A673 (cell line): Measurements from ENCODE around the gene DLK2. TPM values are rescaled to one million over a fixed set of nuclear protein-coding genes. Genes with fewer than 3 reads are reported as not detected.

Experiments used
- BruUV-seq: library from RNA; stranded (reverse); fragments of 400-500 nt; replicated peaks from 2 replicates; lab custom pipeline; 2021; lab: Mats Ljungman, UMichigan
- CTCF ChIA-PET: fragments of 300-600 bp; sonication (Branson Sonifier 250); formaldehyde crosslinking; loops from one replicate; lab custom pipeline; 2022; ENCODE audit warnings: antibody characterized with exemption; lab: Charles Lee
- POLR2A ChIA-PET: fragments of 300-600 bp; sonication (Branson Sonifier 250); formaldehyde crosslinking; loops from one replicate; lab custom pipeline; 2022; ENCODE audit warnings: antibody characterized with exemption; ENCODE audit not compliant: low non-redundant PET; lab: Charles Lee
- DNase-seq: peaks from one replicate; pipeline ENCODE4 v3.0.0-alpha.2; 2015; ENCODE audit warnings: low spot score
- H3K27ac ChIP-seq: fragments of 200-600 bp; sonication (generic); 2 replicates; pipeline ENCODE4 v1.5.1; 2016; ENCODE audit warnings: mixed run types, low read depth, mild to moderate bottlenecking, mixed read lengths, antibody characterized with exemption, low read length; ENCODE audit not compliant: poor library complexity, severe bottlenecking
- H3K27me3 ChIP-seq: fragments of 200-600 bp; sonication (generic); replicated peaks from 2 replicates; pipeline ENCODE4 v1.6.1; 2017; ENCODE audit warnings: mixed run types, low read depth, mild to moderate bottlenecking, mixed read lengths, antibody characterized with exemption, low read length; ENCODE audit not compliant: insufficient read depth, poor library complexity
- H3K36me3 ChIP-seq: fragments of 200-600 bp; sonication (generic); 2 replicates; pipeline ENCODE4 v1.6.1; 2016; ENCODE audit warnings: mixed run types, mild to moderate bottlenecking, mixed read lengths, antibody characterized with exemption, low read length; ENCODE audit not compliant: insufficient read depth, poor library complexity, severe bottlenecking
- H3K4me1 ChIP-seq: fragments of 200-600 bp; sonication (generic); 2 replicates; pipeline ENCODE4 v1.6.1; 2017; ENCODE audit warnings: mixed run types, mild to moderate bottlenecking, mixed read lengths, antibody characterized with exemption, low read length; ENCODE audit not compliant: insufficient read depth, poor library complexity, severe bottlenecking
- H3K4me3 ChIP-seq: fragments of 200-600 bp; sonication (generic); 2 replicates; pipeline ENCODE4 v1.5.1; 2016; ENCODE audit warnings: low read depth, mixed run types, mild to moderate bottlenecking, mixed read lengths, low read length; ENCODE audit not compliant: poor library complexity, severe bottlenecking
- H3K9me3 ChIP-seq: fragments of 200-600 bp; sonication (generic); 2 replicates; pipeline ENCODE4 v1.6.1; 2016; ENCODE audit warnings: mixed run types, low read depth, mild to moderate bottlenecking, mixed read lengths, antibody characterized with exemption, low read length; ENCODE audit not compliant: poor library complexity, severe bottlenecking
- EZH2 ChIP-seq: fragments of 200-600 bp; sonication (generic); IDR thresholded peaks from 2 replicates; pipeline ENCODE4 v1.6.1; 2017; ENCODE audit warnings: borderline replicate concordance, low read depth, mild to moderate bottlenecking, mixed read lengths, antibody characterized with exemption, low read length; ENCODE audit not compliant: poor library complexity, severe bottlenecking
- intact Hi-C: fragments of 100-400 bp; cut with micrococcal nuclease; formaldehyde crosslinking; loops from one replicate; pipeline ENCODE4 v1.10.0; 2022; ENCODE audit not compliant: unreplicated experiment
- total RNA-seq: library from RNA; stranded (reverse); gene quantifications from 2 replicates; pipeline ENCODE4 v1.2.3, GENCODE V29; 2021
- TF ChIP-seq, protein P1 (sequence below): fragments of 300-800, 200-600 bp; sonication (generic); conservative IDR thresholded peaks from 2 replicates; pipeline ENCODE4 v1.5.1; 2017; ENCODE audit warnings: low read depth, mild to moderate bottlenecking, antibody characterized with exemption, low read length, moderate library complexity, mixed read lengths

Gene DLK2
- total RNA-seq, 1 experiment from 2014 or later, result 0.67 TPM

DNA sequence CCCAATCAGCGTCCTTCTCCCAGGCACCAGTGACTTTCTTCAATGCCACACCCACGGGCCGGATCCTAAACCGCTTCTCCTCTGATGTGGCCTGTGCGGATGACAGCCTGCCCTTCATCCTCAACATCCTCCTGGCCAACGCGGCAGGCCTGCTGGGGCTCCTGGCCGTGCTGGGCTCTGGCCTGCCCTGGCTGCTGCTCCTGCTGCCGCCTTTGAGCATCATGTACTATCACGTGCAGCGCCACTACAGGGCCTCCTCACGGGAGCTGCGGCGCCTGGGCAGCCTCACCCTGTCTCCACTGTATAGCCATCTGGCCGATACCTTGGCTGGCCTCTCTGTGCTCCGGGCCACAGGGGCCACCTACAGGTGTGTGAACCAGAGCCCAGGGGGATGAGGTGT is 9.8 kb downstream of the DLK2 start:
- POLR2A ChIA-PET, result no interaction called here

DNA sequence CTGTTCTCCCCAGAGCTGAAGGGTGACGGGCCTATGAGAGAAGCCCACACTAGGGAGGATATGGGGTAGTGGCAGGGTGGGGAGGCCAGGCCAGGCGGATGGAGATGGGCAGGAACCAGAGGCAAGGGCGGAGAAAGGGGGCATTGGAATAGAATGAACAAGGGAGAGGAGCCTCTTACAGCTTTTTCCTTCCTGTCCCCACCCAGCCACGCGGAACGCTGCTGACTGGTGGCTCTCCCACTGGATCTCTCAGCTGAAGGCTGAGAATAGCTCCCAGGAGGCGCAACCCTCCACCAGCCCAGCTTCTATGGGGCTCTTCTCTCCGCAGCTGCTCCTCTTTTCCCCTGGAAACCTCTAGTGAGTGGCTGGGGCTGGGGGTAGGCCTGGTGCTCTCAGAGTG is 10.8 kb downstream of the DLK2 start:
- Histone ChIP-seq H3K27me3 (no peaks in the 10 kb centered on the region), H3K27ac (no peak overlapping the region), H3K9me3 (no peaks in the 10 kb centered on the region), H3K4me1 (no peaks in the 10 kb centered on the region), H3K4me3 (no peak overlapping the region), H3K36me3 (peaks cover 3% of the 10 kb centered on the region)
- TF ChIP-seq, protein P1, sequence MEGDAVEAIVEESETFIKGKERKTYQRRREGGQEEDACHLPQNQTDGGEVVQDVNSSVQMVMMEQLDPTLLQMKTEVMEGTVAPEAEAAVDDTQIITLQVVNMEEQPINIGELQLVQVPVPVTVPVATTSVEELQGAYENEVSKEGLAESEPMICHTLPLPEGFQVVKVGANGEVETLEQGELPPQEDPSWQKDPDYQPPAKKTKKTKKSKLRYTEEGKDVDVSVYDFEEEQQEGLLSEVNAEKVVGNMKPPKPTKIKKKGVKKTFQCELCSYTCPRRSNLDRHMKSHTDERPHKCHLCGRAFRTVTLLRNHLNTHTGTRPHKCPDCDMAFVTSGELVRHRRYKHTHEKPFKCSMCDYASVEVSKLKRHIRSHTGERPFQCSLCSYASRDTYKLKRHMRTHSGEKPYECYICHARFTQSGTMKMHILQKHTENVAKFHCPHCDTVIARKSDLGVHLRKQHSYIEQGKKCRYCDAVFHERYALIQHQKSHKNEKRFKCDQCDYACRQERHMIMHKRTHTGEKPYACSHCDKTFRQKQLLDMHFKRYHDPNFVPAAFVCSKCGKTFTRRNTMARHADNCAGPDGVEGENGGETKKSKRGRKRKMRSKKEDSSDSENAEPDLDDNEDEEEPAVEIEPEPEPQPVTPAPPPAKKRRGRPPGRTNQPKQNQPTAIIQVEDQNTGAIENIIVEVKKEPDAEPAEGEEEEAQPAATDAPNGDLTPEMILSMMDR, result no peak
- TF ChIP-seq EZH2, result no peak
- no peak for DNase-seq
- ChIA-PET CTCF (interaction anchor here (0.9 kb wide), 1 partner anchor 634 kb away, joined by 3 read pairs; no protein-coding TSS in a partner anchor), POLR2A (interaction anchor here (0.6 kb wide), 1 partner anchor 185 kb away, joined by 5 read pairs; no protein-coding TSS in a partner anchor)
- intact Hi-C loops, result no loop called here
- BruUV-seq, result no TSS peak

More for the DNA sequence above, 9.8 kb downstream of the DLK2 start:
- no TSS peak for BruUV-seq
- Histone ChIP-seq H3K4me3 (no peak overlapping the region), H3K9me3 (no peaks in the 10 kb centered on the region), H3K36me3 (peaks cover 8% of the 10 kb centered on the region), H3K27ac (no peak overlapping the region), H3K27me3 (no peaks in the 10 kb centered on the region), H3K4me1 (no peaks in the 10 kb centered on the region)
- intact Hi-C loops, result no loop called here
- CTCF ChIA-PET, result no interaction called here
- DNase-seq, result no peak
- TF ChIP-seq, protein P1, result no peak
- TF ChIP-seq EZH2, result no peak

DNA sequence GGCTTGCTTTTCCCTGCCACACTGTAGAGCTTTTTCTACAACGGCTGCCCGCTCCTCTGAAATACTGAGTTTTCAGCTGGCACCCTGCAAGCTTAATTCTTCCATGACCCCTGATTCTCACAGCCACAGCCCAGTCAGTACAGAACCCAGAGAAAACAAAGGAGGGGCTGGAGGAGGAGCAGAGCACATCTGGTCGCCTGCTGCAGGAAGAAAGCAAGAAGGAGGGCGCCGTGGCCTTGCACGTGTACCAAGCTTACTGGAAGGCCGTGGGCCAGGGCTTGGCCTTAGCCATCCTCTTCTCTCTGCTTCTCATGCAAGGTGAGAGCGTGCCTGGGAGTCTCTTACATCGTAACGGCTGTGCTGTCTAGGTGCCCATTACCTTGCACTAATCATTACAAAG is 11.3 kb downstream of the DLK2 start:
- H3K4me1 ChIP-seq, result no peaks in the 10 kb centered on the region
- peaks cover 3% of the 10 kb centered on the region for H3K36me3 ChIP-seq
- H3K27ac ChIP-seq, result no peak overlapping the region
- ChIA-PET POLR2A (interaction anchor here (0.6 kb wide), 1 partner anchor 184 kb away, joined by 5 read pairs; no protein-coding TSS in a partner anchor), CTCF (interaction anchor here (0.6 to 0.9 kb wide), 2 partner anchors 13 to 635 kb away, joined by 3 read pairs; no protein-coding TSS in a partner anchor)
- intact Hi-C loops, result no loop called here
- no peak for DNase-seq
- no peaks in the 10 kb centered on the region for H3K27me3 ChIP-seq
- H3K9me3 ChIP-seq, result no peaks in the 10 kb centered on the region
- H3K4me3 ChIP-seq, result no peak overlapping the region
- no TSS peak for BruUV-seq
- TF ChIP-seq, protein P1, result no peak
- no peak for TF ChIP-seq EZH2
